ENCODE measurements around the gene EML2. TPM values are rescaled to one million over a fixed set of nuclear protein-coding genes. Genes with fewer than 3 reads are reported as not detected.
"Not testable (repeated sequence)": the region's sequence is repeated elsewhere in the genome, so short reads cannot be mapped to it uniquely, and the experiment has no call there.

EML2 gene
- total RNA-seq: 19.3 and 26.6 TPM in 2 replicates

- DNase-seq (ENCODE audit: extremely low read depth, low read depth, low spot score): no peak
Observed at GRCh38 chr19:45638930-45639729, at the start of gene EML2. EML2 (minus strand) TSS chr19:45639397; CDS start chr19:45639376, 21 bp downstream.

GRCh38 chr19:45687599-45687998, 48.4 kb upstream of the EML2 start:
- DNase-seq (ENCODE audit: extremely low read depth, low read depth, low spot score): no peak

- not testable (repeated sequence) for DNase-seq (ENCODE audit: extremely low read depth, low read depth, low spot score)
Observed at GRCh38 chr19:45685045-45685444, 45.8 kb upstream of the EML2 start.

GRCh38 chr19:45682908-45683307, 43.7 kb upstream of the EML2 start:
- DNase-seq (ENCODE audit: extremely low read depth, low read depth, low spot score): no peak

GRCh38 chr19:45682117-45682516, 42.9 kb upstream of the EML2 start:
- DNase-seq (ENCODE audit: extremely low read depth, low read depth, low spot score): no peak

- DNase-seq (ENCODE audit: extremely low read depth, low read depth, low spot score): no peak
Observed at GRCh38 chr19:45681391-45682015, 42.3 kb upstream of the EML2 start.

- no peak for DNase-seq (ENCODE audit: extremely low read depth, low read depth, low spot score)
Observed at GRCh38 chr19:45677351-45678230, 38.4 kb upstream of the EML2 start.

- DNase-seq (ENCODE audit: extremely low read depth, low read depth, low spot score): no peak
Observed at GRCh38 chr19:45676851-45677263, 37.7 kb upstream of the EML2 start.

- DNase-seq (ENCODE audit: extremely low read depth, low read depth, low spot score): no peak
Observed at GRCh38 chr19:45674946-45675345, 35.7 kb upstream of the EML2 start.

GRCh38 chr19:45670670-45671453, 31.7 kb upstream of the EML2 start:
- no peak for DNase-seq (ENCODE audit: extremely low read depth, low read depth, low spot score)

GRCh38 chr19:45668342-45668871, 29.2 kb upstream of the EML2 start:
- no peak for DNase-seq (ENCODE audit: extremely low read depth, low read depth, low spot score)

- no peak for DNase-seq (ENCODE audit: extremely low read depth, low read depth, low spot score)
Observed at GRCh38 chr19:45667620-45668341, 28.6 kb upstream of the EML2 start, which contains the start of gene GIPR. GIPR (plus strand) TSS chr19:45668221; CDS start chr19:45669521, 1,300 bp downstream.

- no peak for DNase-seq (ENCODE audit: extremely low read depth, low read depth, low spot score)
Observed at GRCh38 chr19:45664575-45664974, 25.4 kb upstream of the EML2 start.

- no peak for DNase-seq (ENCODE audit: extremely low read depth, low read depth, low spot score)
Observed at GRCh38 chr19:45663800-45664199, 24.6 kb upstream of the EML2 start.

GRCh38 chr19:45660636-45661035, 21.4 kb upstream of the EML2 start:
- no peak for DNase-seq (ENCODE audit: extremely low read depth, low read depth, low spot score)

- no peak for DNase-seq (ENCODE audit: extremely low read depth, low read depth, low spot score)
Observed at GRCh38 chr19:45659096-45659729, 20.0 kb upstream of the EML2 start.

GRCh38 chr19:45657520-45658167, 18.4 kb upstream of the EML2 start:
- DNase-seq (ENCODE audit: extremely low read depth, low read depth, low spot score): no peak

GRCh38 chr19:45655073-45655472, 15.9 kb upstream of the EML2 start:
- no peak for DNase-seq (ENCODE audit: extremely low read depth, low read depth, low spot score)

Measured in glomerular endothelial cell (primary cell).